Activated CD8-positive, alpha-beta memory T cell treated with anti-CD3 and anti-CD28 coated beads for 4 hours (primary cell): ENCODE data around the gene NHS.

Source experiments
- DNase-seq, 2 donors: peaks; one replicate each; pipeline ENCODE4 v3.0.0-alpha.2; 2020; ENCODE audit warnings: low read depth in 2 of 2

NHS gene

DNA sequence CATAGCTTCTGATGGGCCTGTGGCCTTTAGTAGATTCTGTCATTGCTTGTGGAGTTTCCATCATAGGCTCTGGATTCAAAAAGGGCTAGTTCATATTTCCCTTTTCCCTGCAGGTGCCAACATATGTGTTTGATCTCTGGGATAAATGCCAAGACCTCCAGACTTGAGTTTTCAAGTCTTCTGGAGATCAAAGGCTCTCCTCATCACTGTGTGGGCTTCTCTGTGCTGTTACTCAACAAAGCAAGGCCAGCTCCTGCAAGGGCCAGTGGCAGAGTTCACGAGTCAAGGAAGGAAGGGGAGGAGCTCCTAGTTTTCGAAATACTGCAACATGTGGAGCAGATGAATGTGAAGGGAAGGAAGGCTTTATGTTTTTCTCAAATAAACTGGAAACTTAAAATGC lies 299.6 kb downstream of the NHS start:
- no peak for DNase-seq

GRCh38 chrX:17679261-17679660 lies 304.3 kb downstream of the NHS start:
- DNase-seq, result no peak

GRCh38 chrX:17679820-17680219 lies 304.8 kb downstream of the NHS start:
- DNase-seq, result no peak

DNA sequence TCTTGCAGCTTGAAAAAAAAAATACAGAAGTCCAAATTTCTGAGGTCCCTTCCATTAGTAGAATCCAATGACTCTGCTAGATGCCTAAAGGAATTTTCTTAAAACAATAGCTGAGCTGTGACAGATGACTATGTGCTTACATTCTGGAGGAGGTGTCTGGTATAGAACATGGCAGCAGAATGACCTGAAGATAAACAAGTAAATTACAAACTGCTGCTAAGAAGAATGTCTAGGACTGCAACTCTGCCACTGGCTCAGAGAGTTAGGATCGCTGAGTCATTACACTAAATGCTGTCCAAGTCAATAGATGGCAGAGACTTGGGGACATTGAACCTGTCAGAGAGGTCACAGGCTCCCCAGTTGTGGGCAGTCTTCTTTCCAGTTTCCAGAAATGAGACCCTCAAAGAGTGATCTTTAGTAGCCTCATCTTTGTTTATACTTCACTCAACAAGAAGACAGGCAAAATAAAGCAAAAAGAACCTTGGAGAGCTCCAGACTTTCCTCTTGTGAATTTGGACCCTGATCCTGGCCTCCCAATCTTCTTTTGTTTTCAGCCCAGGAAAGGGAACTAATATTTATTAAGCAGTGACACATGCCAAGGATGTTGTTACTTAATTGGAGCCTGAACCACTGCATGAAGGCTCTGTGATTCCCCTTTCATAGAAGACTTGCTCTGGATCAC lies 305.9 kb downstream of the NHS start:
- no peak for DNase-seq

DNA sequence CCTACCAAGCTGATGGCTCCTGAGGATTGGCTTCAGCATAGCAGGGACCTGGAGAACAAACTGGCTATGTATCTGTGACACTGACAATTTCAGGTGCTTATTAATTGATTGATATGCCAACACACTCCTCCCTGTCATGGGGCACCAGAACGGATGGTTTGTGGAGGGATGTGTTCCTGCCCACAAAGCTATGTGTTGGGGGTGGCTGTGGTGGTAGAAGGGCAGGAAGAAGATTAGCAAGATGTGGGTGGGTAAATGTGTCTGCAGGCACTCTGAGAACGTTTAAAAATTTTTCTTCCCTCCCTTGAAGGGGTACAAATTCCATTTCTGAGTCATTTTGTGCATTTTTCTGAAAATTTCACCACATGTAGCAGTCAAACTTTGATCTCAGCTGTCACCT lies 307.3 kb downstream of the NHS start:
- DNase-seq, result no peak

- no peak for DNase-seq
Observed at GRCh38 chrX:17685026-17685425, 310.0 kb downstream of the NHS start.

- no peak for DNase-seq
Observed at GRCh38 chrX:17687648-17688047, 312.6 kb downstream of the NHS start.

- no peak for DNase-seq
Observed at GRCh38 chrX:17689971-17690409, 315.0 kb downstream of the NHS start.

GRCh38 chrX:17692709-17693346 lies 317.8 kb downstream of the NHS start:
- DNase-seq, result no peak

DNA sequence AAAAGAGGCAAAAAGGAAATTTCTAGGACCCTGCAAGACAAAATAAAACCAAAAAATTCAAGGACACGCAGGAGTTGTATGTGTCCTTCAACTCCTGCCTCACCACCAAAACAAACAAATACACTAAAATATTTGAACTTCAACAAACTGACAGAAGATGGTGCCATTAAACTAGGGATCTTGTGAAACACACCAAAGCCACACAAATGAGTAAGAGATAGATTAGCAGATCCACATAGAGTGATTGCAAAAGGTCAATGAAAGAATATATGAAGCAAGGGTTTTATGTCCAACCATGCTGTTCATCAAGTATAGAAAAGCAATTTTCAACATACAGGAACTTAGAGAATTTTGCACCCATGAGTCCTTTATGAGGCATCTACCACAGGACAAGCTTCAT lies 322.2 kb downstream of the NHS start:
- DNase-seq, result no peak

GRCh38 chrX:17700976-17701375 lies 326.0 kb downstream of the NHS start:
- DNase-seq, result no peak

GRCh38 chrX:17703201-17703600 lies 328.2 kb downstream of the NHS start:
- DNase-seq, result no peak

DNA sequence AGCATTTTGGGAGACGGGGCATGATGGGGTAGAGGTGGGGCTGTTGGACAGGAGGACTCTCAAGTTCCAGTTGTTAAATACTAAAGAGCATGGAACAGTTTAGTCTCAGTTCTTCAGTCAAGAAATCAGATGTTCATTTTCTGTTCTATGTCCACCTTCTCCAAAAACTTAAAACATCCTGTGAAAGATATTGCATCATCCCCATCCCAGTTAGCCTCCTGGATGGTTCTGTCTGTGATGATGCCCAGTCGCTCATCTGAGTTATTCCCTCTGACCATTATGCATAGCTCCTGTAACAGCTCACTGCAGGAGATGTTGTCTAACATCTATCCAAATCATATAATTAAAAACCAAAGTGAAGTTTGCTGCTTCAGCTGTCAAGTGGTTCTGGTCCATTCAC lies 330.2 kb downstream of the NHS start:
- no peak for DNase-seq

- no peak for DNase-seq
Observed at GRCh38 chrX:17706676-17707075, 331.7 kb downstream of the NHS start.

DNA sequence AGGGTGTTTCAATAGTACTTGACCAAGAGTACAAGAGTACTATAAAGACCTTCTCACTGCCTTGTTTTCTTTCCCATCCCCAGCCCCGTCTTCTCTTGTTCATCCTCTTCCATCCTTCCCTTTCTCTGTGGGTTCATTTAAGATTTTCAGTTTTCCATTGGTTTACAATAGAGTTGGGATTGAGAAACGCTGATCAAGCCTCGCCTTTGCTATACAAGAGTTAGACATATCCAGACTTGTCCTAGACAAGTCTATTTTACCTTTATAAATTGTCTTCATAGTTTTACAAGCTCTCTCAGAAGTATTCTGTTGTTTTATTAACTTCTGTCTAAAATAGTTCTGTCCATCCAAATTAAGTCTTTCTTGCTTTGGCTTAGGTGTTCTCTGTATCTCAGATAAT lies 332.7 kb downstream of the NHS start:
- DNase-seq, result no peak

- DNase-seq, result no peak
Observed at GRCh38 chrX:17710871-17711301, 335.9 kb downstream of the NHS start.

DNA sequence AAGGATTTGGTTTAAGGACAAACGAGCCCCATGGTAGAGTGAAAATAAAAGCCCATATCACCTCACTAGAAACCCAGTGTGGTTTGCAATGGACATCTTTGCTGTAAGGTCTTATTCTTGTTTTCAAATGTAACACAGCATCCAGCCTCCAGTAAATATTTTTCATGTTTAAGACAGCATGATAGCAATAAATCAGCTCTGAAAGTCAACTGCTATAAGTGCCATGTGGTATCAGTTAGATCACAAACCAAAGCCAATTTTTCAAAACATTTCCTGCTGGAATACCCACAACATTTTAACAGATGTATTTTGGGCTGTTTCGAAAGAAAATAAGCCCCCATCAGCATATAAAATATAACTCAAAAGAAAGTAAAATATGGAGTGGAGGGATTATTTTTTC lies 338.3 kb downstream of the NHS start:
- DNase-seq, result no peak

DNA sequence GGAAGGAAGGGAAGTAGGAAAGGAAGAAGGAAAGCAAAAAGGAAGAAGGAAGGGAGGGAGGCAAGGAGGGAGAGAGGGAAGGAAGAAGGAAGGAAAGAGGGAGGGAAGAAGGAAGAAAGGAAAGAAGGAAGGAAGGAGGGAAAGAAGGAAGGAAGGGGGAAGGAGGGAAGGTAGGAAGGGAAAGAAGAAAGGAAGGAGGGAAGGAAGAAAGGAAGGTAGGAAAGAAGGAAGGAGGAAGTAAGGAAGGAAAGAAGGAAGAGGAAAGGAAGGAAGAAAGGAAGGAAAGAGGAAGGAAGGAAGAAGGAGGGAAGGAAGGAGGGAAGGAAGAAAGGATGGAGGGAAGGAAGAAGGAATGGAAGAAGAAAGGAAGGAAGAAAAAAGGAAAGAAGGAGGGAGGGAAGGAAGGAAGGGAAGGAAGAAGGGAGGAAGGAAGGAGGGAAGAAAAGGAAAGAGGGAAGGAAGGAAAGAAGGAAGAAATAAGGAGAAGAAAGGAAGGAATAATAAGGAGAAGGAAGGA lies 343.7 kb downstream of the NHS start:
- no peak for DNase-seq

DNA sequence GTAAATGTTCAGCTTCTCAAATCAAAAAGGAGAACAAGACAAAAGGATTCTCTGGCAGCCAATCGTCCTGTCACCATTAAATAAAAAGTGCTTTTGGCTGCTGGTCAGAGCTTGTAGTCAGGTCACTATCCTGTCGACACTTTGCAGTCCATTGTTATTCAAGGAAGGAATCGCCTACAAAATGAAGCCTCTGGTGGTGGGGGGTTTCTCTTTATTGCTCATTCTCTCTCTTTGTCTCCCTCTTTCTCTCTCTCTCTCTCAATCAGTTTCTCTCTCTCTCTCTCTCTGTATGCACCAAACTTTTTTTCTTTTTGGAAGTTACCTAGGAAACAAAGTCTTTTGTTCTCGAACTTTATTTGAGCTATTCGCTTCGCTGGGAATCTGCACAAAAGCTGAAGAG lies 344.7 kb downstream of the NHS start:
- DNase-seq, result no peak

GRCh38 chrX:17721715-17722114 lies 346.7 kb downstream of the NHS start:
- no peak for DNase-seq

DNA sequence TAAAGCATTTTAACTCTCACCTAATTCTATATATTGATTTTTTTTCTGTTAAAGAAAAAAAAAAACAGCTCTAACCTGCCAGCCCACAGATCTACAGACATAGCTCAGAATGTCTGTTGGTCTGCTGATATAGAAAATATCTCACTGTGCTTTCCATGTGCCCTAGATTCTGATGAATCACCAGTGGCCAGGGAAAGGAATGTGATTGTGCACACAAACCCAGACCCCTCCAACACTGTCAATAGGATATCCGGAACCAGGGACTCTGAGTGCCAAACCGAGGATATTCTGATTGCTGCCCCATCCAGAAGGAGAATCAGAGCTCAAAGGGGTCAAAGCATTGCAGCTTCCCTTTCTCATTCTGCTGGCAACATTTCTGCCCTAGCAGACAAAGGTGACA lies 350.2 kb downstream of the NHS start:
- DNase-seq, result no peak

DNA sequence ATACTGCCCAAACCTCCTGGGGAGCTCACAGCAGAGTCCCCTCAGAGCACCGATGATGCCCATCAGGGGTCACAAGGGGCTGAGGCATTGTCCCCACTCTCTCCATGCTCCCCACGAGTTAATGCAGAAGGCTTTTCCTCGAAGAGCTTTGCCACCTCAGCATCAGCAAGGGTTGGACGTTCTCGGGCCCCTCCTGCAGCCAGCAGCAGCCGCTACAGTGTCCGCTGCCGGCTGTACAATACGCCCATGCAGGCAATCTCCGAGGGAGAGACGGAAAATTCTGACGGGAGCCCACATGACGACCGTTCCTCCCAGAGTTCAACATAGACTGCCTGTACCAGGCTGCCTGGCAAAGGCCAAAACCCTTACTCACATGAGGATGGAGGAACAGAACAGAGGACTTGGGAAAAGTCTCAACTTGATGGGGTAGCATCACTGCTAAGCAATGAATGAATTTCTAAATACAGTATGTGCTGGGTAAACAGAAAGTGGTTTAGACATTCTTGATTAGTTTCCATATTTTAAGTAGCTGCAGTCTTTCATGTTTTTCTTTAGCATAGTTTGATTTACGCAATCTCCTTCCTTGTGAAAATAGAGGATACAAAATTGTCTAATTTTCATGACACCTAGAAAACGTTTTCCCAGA lies 357.3 kb downstream of the NHS start:
- DNase-seq, result no peak

GRCh38 chrX:17735406-17735805 lies 360.4 kb downstream of the NHS start:
- DNase-seq, result no peak
